GM18873 (cell line): ENCODE measurements around the gene GCFC2.

Experiments used
- ATAC-seq: cut with Tn5 transposase; IDR thresholded peaks from one replicate; pipeline ENCODE4 v1.9.1; 2021; ENCODE audit warnings: mild to moderate bottlenecking, moderate library complexity, moderate number of reproducible peaks; ENCODE audit not compliant: unreplicated experiment, low FRiP score

GCFC2 gene

DNA sequence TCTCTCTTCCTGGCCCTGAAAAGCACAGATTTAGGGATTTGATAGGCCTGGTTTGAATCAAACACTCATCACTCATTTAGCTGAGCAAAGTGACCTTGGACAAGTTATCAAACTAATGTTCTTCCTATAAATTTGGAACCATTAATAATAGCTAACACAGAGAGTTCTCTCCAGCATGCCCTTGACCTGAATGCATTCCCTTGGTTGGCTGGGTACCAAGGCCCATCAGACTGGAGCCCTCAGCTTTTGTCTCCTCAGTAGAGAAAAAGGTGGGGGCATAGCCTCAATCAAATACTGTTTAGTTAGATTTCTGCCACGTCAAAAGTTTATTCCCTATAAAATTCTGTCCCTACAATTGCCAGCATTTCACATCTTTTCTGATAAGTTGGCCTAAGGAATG, 77.9 kb downstream of the GCFC2 start:
- ATAC-seq: no peak

DNA sequence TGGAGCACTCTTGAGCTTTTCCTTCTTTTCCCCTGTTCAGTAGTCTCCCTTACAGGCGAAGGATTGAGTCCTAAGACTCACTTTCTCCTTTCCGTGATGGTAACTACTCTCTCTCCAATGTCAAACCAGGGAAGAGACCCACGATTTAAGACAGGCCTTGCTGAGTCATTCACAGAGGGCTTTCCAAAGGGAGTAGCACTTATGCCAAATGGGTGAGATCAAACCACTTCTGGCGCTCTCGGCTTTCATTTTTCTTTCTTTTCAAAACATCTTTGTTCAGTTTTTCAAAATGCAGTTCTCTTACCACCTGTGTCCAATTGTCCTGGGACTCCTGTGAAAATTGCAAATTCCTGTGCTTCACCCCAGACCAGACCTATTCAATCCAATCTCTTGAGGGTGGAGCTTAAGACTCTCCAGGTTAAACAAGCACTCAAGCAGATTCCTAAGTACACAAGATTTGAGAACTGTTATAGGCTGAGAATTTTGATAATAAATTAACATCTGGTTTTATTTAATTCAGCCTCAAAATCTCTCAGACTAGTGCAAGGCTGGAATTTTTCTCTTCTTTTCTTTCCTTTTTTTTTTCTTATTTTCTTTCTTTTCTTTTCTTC, 78.5 kb downstream of the GCFC2 start:
- no peak for ATAC-seq

DNA sequence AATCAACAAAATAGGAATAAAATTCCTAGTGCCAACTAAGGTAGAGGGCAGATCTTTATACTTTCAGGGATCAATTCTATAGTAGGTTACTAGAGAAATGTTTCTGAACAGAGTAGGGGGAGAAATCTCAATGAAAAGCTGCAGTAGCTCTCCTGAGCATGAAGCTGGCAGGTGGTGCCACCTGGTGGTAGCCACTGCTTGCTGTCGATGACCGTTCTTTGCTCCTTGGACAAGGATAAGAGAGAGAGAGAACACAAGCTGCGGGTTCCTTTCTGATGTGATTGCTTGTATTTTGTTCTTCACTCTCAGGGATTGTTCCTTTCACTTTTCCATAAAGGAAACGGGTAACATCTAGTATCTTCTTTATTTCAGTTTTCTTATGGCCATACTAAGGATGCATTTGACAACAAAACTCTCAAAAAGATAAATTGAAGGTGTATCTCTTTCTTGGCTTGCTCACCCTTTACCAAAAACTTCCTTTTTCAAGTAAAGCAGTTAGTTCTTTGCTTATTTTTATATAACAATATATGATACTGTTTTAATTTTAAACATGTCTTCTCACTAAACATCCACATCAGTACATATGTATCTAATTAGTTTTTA, 82.7 kb downstream of the GCFC2 start:
- peak; percentile 72 for ATAC-seq

GRCh38 chr2:75622929-75623328, 87.8 kb downstream of the GCFC2 start:
- no peak for ATAC-seq

- no peak for ATAC-seq
Measured at GRCh38 chr2:75622500-75622899, 88.2 kb downstream of the GCFC2 start.

DNA sequence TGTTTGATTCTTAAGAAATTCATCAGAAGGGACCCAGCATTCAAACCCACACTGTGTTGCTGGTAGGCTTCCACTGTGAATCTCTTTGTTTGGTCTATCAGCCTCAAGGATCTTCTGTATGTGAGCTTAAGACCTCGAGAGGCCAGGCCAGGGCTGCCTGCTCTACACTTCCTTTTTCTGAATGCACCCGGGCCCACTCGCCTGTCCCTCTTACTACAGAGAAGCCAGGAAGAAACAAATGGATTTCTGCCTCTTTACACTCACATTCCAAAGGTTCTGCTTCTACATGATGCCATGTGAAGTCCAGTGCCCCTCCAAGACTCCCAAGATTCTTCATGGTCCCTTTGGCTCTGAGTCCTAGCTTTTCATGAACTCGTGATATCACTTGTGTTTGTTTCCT, 89.5 kb downstream of the GCFC2 start:
- ATAC-seq: no peak

- ATAC-seq: no peak
Measured at GRCh38 chr2:75619956-75620740, 90.6 kb downstream of the GCFC2 start.

DNA sequence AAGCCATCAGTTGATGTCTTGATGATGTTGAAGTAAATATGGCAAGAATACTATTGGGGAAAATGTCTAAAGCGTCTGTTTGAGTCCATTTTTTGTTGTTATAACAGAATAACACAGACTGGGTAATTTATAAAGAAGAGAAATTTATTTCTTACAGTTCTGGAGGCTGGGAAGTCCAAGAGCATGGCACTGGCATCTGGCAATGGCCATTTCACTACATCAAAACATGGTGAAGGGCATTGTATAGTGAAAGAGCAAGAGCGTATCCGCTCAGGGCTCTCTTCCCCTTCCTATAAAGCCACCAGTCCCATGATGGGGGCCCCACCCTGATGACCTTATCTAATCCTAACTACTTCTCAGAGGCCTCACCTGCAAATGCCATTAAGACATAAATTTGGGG, 93.8 kb downstream of the GCFC2 start:
- no peak for ATAC-seq

DNA sequence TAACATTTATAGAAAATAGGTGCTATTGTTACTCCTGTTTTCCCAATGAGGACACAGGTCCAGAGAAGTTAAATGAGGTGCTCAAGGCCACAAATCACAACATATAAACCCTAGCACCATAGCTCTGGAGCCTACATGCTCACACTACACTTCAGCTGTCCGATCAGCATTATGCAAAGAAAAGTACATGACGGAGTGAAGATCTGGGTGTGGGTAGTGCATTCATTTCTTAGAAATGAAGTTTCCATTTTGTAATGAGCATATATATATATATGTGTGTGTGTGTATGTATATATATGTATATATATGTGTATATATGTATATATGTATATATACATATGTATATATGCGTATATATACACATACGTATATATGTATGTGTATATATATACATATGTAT, 94.3 kb downstream of the GCFC2 start:
- no peak for ATAC-seq

DNA sequence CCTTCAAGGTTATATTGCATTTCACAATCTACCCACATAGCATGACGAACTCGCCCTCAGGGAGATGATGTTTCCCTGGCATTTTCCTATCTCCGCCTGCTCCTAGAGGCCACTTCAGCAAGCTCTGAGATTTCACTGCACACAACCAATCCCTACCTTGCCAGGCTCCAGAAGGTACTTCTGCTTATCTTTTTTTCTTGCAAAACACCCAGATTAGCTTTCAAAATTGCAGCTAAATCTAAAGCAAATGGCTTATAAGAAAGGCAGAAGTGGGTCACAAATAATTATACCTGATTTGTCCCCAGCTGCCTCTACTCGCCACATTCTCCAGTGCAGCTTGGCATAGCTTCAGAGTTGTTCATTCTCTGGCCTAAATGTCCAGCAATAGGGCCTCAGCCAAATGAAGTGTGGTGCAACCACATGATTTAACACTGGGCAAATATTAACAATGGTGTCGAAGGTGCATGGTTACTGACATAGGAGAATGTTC, 96.5 kb downstream of the GCFC2 start:
- ATAC-seq: no peak

DNA sequence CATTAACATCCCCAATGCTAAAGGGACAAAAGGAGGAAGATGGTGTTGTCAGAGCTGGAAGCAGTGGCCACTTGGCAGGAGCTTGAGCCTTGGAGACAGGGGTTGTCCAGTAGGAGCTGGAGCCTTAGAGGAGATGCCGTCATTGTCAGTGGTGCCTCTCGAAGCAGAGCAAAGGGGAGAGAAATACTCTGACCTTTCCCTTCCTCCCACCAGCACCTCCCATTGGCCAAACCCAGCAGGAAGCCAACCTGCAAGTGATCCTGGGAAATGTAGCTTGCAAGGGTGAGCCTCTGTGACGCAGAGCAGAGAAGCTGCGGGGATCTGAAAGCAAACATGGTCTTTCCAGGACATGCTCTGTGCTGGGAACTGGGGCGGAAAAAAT, 97.9 kb downstream of the GCFC2 start:
- ATAC-seq: no peak
